Endodermal cell (in vitro differentiated cells): ENCODE results near the gene MEGF11. TPM values are rescaled to one million over a fixed set of nuclear protein-coding genes. Genes with fewer than 3 reads are reported as not detected.

Experiments
- DNase-seq: peaks from one replicate; pipeline ENCODE4 v3.0.0-alpha.2; 2017
- H3K27ac ChIP-seq: 2 replicates; pipeline ENCODE4 v1.5.1; 2013; ENCODE audit warnings: mild to moderate bottlenecking, low read depth, low read length, moderate library complexity
- H3K27me3 ChIP-seq: 2 replicates; pipeline ENCODE4 v1.6.1; 2013; ENCODE audit warnings: mild to moderate bottlenecking, low read length, moderate library complexity; ENCODE audit not compliant: insufficient read depth, control insufficient read depth, poor library complexity, severe bottlenecking
- H3K36me3 ChIP-seq: 2 replicates; pipeline ENCODE4 v1.7.0; 2013; ENCODE audit warnings: mild to moderate bottlenecking, low read length, moderate library complexity; ENCODE audit not compliant: control insufficient read depth, insufficient read depth
- H3K4me1 ChIP-seq: one replicate; pipeline ENCODE4 v1.7.0; 2013; ENCODE audit warnings: low read length; ENCODE audit not compliant: control insufficient read depth, insufficient read depth
- H3K4me3 ChIP-seq: 2 replicates; pipeline ENCODE4 v1.5.1; 2013; ENCODE audit warnings: mild to moderate bottlenecking, low read length, moderate library complexity
- H3K9ac ChIP-seq: 2 replicates; pipeline ENCODE4 v1.6.1; 2013; ENCODE audit warnings: mild to moderate bottlenecking, low read length, moderate library complexity; ENCODE audit not compliant: poor library complexity, severe bottlenecking; ENCODE audit errors: extremely low read depth
- H3K9me3 ChIP-seq: 2 replicates; pipeline ENCODE4 v1.6.1; 2013; ENCODE audit warnings: mild to moderate bottlenecking, low read length, moderate library complexity; ENCODE audit not compliant: control insufficient read depth
- H3K27ac Mint-ChIP-seq: 2 replicates; pipeline ENCODE4 v1.8.0; 2020; ENCODE audit warnings: mixed read lengths
- H3K27me3 Mint-ChIP-seq: 2 replicates; pipeline ENCODE4 v1.8.0; 2021; ENCODE audit warnings: mild to moderate bottlenecking, mixed read lengths; ENCODE audit not compliant: insufficient read depth
- H3K36me3 Mint-ChIP-seq: 2 replicates; pipeline ENCODE4 v1.8.0; 2020; ENCODE audit warnings: low read depth, mixed read lengths
- H3K4me1 Mint-ChIP-seq: 2 replicates; pipeline ENCODE4 v1.8.0; 2020; ENCODE audit warnings: mixed read lengths
- H3K4me3 Mint-ChIP-seq: 2 replicates; pipeline ENCODE4 v1.8.0; 2020; ENCODE audit warnings: mild to moderate bottlenecking, moderate library complexity, mixed read lengths
- H3K9me3 Mint-ChIP-seq: 2 replicates; pipeline ENCODE4 v1.8.0; 2020; ENCODE audit warnings: mild to moderate bottlenecking, mixed read lengths
- WGBS, 2 experiments: methylation state at CpG; one replicate each; pipeline versions ENCODE4 v1.1.5 to v1.1.7; 2013; ENCODE audit warnings: missing lambda C conversion rate in 2 of 2, mixed read lengths in 1 of 2; ENCODE audit not compliant: insufficient coverage in 1 of 2, insufficient read length in 1 of 2; 5-methylcytosine and 5-hydroxymethylcytosine counted together
- total RNA-seq, 2 donors: library from RNA; stranded (reverse); fragmentation: NEBNext Ultra II Directional in 1 of 2; extraction: Animal tissue kit (Norgen Biotek cat#: 25700) in 1 of 2; gene quantifications; 2 replicates in 1 of 2; 3 replicates in 1 of 2; pipeline ENCODE4 v1.2.1, GENCODE V29; 2021
- TF ChIP-seq, protein P1 (sequence below): fragments of 200-600 bp; sonication (generic); conservative IDR thresholded peaks from 2 replicates; pipeline ENCODE4 v1.5.0; 2021; ENCODE audit warnings: antibody characterized with exemption, mild to moderate bottlenecking

The MEGF11 gene
- total RNA-seq, 2 donors from 2014 or later = 0.73 to 1.2 TPM

DNA sequence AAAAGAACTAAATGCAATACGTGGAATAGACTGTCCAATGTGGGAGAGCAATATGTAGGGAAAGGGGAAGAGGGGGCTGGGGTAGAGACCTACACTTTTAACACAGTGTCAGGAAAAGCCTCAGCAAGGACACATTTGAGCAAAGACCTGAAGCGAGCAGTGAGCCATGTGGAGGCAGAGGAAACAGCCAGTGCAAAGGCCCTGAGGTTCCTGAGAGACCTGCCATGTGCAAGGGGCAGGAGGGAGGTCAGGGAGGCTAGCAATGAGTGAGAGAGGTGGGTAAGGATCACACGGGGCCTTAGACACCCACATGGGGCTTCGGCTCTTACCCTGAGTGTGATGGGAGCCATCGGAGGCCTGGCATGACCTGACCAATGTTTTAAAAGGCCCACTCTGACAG, 203.3 kb downstream of the MEGF11 start:
- no peaks in the 10 kb centered on the region for H3K27me3 ChIP-seq
- H3K27ac ChIP-seq = no peak overlapping the region
- H3K9me3 Mint-ChIP-seq = no peaks in the 10 kb centered on the region
- 77 to 91% methylated on average over 4 to 5 of the region's 5 CpGs for WGBS, 2 experiments
- H3K36me3 ChIP-seq = no peaks in the 10 kb centered on the region
- H3K4me3 ChIP-seq = no peak overlapping the region
- H3K9ac ChIP-seq = no peak overlapping the region
- H3K4me1 ChIP-seq = no peaks in the 10 kb centered on the region
- no peak for DNase-seq
- H3K4me3 Mint-ChIP-seq = no peak overlapping the region
- no peaks in the 10 kb centered on the region for H3K27me3 Mint-ChIP-seq
- no peaks in the 10 kb centered on the region for H3K36me3 Mint-ChIP-seq
- H3K9me3 ChIP-seq = no peaks in the 10 kb centered on the region
- H3K4me1 Mint-ChIP-seq = peaks cover 6% of the 10 kb centered on the region
- TF ChIP-seq, protein P1, sequence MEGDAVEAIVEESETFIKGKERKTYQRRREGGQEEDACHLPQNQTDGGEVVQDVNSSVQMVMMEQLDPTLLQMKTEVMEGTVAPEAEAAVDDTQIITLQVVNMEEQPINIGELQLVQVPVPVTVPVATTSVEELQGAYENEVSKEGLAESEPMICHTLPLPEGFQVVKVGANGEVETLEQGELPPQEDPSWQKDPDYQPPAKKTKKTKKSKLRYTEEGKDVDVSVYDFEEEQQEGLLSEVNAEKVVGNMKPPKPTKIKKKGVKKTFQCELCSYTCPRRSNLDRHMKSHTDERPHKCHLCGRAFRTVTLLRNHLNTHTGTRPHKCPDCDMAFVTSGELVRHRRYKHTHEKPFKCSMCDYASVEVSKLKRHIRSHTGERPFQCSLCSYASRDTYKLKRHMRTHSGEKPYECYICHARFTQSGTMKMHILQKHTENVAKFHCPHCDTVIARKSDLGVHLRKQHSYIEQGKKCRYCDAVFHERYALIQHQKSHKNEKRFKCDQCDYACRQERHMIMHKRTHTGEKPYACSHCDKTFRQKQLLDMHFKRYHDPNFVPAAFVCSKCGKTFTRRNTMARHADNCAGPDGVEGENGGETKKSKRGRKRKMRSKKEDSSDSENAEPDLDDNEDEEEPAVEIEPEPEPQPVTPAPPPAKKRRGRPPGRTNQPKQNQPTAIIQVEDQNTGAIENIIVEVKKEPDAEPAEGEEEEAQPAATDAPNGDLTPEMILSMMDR = no peak
- no peak overlapping the region for H3K27ac Mint-ChIP-seq

DNA sequence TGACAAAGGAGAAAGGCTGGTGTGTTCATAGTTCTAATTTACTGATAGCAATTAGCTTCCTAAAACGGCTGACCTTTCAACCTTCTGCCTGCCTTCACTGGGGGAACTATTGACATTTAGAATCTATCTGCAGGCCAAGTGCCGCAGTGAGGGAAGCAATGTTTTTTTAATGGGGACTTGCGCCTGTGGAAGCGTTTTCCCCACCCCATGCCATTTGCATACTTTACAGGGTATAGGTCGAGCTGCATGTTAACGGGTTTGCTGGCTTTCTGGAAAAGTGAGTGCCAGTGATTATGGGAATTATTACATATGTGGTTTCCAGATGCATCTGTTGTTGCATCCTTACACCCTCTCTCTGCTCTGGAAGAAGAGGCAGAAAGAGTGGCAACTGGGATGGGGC, 204.2 kb downstream of the MEGF11 start:
- H3K9me3 ChIP-seq = no peaks in the 10 kb centered on the region
- Mint-ChIP-seq H3K27ac (no peak overlapping the region), H3K4me1 (peaks cover 6% of the 10 kb centered on the region), H3K4me3 (no peak overlapping the region), H3K9me3 (peaks cover 1% of the 10 kb centered on the region), H3K36me3 (no peaks in the 10 kb centered on the region), H3K27me3 (peaks cover 1% of the 10 kb centered on the region)
- WGBS, 2 experiments = 70 to 78% methylated on average over 4 to 6 of the region's 6 CpGs
- H3K4me1 ChIP-seq = no peaks in the 10 kb centered on the region
- H3K4me3 ChIP-seq = no peak overlapping the region
- no peaks in the 10 kb centered on the region for H3K36me3 ChIP-seq
- TF ChIP-seq, protein P1 = no peak
- H3K9ac ChIP-seq = no peak overlapping the region
- H3K27ac ChIP-seq = no peak overlapping the region
- no peaks in the 10 kb centered on the region for H3K27me3 ChIP-seq
- DNase-seq = no peak

DNA sequence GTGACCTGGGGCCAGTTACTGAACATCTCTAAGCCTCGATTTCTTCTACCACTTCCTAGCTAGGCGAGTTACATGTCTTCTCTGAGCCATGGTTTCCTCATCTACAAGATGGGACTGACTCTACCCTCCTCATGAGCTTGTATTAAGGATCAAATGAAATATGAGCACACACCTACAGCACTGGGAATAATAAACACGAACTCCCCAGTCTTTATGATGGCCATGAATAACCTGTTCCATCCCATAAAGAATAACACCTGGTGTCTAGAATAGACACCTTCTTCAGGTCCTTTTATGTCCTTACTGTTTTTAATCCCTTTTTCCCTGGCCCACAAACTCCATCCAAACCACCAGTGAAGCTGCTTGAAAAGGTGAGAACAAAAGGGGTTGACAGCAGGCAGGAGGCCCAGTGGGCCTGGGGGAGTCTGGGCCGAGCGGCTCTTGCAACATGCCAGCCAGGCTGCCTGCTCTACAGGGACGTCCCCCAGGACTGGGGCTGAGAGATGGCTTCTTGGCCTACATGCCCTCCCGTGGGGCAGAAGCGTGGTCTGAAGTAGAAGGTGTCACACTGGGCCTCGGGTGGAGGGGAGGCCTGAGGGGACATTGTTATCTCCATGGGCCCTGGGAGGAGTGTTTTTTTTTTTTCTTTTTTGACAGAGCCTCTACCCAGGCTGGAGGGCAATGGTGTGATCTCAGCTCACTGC, 206.1 kb downstream of the MEGF11 start:
- no peak overlapping the region for H3K4me3 Mint-ChIP-seq

More for the DNA sequence above, 206.1 kb downstream of the MEGF11 start:
- DNase-seq = no peak
- H3K9me3 Mint-ChIP-seq = peaks cover 1% of the 10 kb centered on the region
- 78 to 81% methylated on average over 5 to 9 of the region's 9 CpGs for WGBS, 2 experiments
- TF ChIP-seq, protein P1 = no peak
- H3K36me3 Mint-ChIP-seq = no peaks in the 10 kb centered on the region
- peaks cover 6% of the 10 kb centered on the region for H3K4me1 Mint-ChIP-seq
- no peaks in the 10 kb centered on the region for H3K9me3 ChIP-seq
- no peak overlapping the region for H3K9ac ChIP-seq
- no peaks in the 10 kb centered on the region for H3K27me3 ChIP-seq
- no peaks in the 10 kb centered on the region for H3K36me3 ChIP-seq
- H3K27ac Mint-ChIP-seq = no peak overlapping the region
- no peak overlapping the region for H3K4me3 ChIP-seq
- peaks cover 1% of the 10 kb centered on the region for H3K27me3 Mint-ChIP-seq
- H3K4me1 ChIP-seq = no peaks in the 10 kb centered on the region
- no peak overlapping the region for H3K27ac ChIP-seq
